ENCODE data around the gene IFFO2.

- TF ChIP-seq CTCF (IDR thresholded peaks at IDR 0.05) (no peak), POLR2AphosphoS5 (IDR thresholded peaks at IDR 0.05) (no peak), POLR2A (IDR thresholded peaks at IDR 0.05) (no peak)
Measured at GRCh38 chr1:18900303-18900841, 56.1 kb downstream of the IFFO2 start.

Measured in transverse colon (tissue), 4 donors.